Suppressor macrophage treated with lipopolysaccharide for 1 hour (primary cell): ENCODE results near the gene SBF2.
"Not testable (repeated sequence)": the region's sequence is repeated elsewhere in the genome, so short reads cannot be mapped to it uniquely, and the experiment has no call there.

ENCODE experiments used
- DNase-seq, 3 donors: peaks; one replicate each; pipeline ENCODE4 v3.0.0-alpha.2; 2020 to 2022

Gene SBF2

DNA sequence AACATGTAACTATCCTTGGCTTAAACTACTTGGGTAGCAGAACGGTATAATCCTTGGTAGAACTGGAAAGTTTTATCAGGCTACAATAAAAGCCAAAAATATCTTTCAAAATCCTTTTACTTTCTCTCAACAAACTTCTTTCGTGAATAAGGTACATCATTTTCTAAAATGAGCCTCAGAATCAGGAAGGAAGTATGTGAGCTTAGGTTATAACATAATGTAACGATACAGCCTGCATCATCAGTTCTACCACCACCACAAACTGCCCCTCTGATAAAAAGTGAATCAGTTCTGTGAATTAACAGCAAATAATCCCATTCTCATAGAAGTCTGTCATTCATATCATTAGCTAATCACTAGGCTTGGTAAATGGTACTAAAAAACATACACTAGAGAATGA is 244.3 kb downstream of the SBF2 start:
- DNase-seq, result peak in 2 of 3 donors; percentile 20 to 30

DNA sequence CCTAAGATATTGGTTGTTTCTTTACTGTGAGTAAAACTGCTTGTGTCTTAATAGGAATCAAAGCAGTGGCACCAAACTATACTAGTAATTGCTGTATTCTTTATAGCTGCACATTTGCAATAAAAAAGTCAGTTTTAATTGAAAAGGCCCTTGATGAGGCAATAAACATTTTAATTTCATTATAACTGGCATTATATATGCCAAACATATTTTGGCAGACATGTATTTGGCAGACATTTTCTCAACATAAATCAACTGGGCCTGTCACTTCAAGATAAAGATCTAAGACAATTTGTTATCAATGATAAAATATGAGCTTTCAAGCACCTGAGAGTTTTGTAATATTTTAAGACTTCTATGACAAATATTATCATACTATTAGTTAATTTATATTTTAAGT is 245.7 kb downstream of the SBF2 start:
- DNase-seq, result no peak

DNA sequence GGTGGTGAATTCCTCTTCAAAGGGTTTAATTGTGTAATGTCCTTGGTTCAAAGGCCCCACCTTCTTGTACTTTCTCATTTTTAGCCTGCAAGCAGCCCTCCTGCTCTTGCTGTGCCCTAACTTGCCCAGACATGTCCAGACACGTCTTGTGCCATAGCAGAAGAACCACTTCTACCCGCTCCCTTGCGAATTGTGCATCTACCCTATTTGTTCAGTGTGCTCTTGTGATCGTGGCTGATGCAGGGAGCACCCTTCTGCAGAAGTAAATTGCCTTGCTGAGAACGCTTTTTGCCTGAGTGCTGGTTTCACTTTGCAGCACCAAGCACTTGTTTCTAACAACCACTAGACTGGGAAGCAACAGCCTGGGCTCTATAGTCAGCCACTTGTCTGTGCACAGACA is 249.4 kb downstream of the SBF2 start:
- DNase-seq, result peak in 2 of 3 donors; percentile 17 to 34

DNA sequence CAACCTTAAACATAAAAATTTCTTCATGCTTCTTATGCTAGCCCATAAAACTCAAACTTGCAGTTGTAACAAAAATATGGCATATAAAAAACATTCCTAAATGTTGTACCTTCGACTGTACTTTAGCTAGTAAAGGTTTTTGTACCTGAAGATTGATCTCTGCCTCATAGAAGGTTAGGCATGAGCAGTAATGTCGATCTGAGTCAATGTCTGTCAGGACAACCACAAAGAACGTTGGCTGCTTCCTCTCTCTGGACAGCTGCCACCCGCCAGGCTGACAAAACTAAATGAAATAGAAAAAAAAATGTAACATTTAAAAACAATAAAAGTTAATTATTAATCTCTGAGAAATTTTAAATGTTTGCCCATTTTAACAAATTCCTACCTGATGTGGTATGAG is 251.3 kb downstream of the SBF2 start:
- DNase-seq, result peak; percentile 56 to 74 (median 66)

DNA sequence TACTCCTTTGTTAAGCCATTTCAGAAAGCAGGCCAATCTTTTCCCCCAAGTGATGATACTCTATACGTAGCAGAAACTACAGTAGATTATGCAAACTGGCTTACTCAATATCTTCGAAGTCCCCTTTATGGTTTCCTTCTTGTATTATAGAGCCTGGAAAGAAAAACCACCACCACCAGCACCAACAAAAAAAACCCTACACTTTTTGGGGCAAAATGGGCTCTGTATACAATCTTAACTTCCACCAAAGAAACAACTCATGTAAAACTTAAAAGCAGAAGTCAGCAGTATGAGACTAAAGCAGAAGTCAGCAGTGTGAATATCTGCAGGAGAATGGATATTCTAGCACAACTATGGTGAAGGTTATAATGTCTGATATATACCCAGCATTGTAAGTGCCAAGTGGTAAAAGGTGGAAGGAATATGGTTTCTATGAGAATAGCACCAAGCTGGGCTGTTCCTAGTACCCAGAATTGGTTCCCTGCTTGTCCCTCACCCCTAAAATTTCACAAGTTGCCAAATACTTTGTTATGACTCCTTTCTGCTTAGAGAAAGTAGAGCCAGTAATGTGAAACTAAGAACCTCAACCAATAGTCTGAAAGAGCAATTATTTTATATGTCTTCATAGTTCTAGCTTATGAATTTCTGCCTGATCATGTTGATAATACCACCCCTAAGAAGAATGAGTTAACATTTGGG is 252.1 kb downstream of the SBF2 start:
- DNase-seq, result peak; percentile 78 to 95 (median 91)

DNA sequence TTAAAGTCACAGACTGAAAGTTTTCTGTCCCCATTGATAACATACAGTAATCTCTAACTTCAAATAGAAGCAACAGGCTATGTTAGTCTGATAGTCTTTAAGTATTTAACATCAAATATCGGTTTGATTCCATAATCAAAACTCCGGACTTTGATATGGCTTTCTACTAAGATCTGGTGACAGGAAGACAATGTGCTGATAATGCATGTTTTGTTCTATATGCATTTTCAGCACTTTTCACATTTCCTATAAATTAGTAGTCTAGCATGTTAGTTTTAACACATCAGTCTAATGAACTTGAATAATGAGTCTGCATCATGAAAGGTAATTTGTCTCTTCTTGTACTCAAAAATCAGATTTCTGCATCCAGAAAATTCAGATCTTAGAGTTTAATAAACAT is 252.7 kb downstream of the SBF2 start:
- no peak for DNase-seq

DNA sequence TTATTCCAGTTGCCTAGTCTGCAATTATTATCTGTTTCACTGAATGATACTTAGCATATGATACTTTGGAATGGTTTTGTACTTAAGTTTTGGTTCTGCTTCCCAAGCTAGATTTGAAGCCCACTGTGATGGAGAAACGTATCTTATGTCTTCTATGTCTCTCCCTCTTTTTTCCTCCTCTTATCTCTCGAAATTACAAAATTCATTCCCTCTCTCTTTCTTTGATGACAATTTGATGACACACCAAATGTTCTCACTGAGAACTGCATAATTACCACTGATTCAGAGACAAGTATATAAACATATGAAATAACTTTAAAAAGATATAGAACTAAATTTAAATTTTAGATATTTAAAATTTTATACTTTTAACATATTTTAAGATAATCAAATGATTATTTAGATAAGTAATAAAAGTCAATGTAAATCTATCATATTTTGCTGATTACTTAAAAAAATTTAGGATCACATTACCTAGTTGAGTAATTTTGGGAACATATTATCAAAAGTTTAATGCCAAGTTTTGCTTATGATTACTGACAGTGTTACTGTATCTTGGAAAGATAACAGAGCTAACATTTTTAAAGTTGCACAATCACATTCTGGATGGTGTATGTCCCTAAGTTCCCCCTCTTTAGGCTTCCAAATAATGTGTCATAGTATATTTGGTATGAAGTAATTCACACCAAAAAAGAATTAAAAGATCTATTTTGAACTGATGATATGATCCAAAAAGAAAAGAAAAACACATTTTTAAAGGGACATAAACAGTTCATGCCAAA is 255.3 kb downstream of the SBF2 start:
- DNase-seq, result peak; percentile 67 to 92 (median 83)

DNA sequence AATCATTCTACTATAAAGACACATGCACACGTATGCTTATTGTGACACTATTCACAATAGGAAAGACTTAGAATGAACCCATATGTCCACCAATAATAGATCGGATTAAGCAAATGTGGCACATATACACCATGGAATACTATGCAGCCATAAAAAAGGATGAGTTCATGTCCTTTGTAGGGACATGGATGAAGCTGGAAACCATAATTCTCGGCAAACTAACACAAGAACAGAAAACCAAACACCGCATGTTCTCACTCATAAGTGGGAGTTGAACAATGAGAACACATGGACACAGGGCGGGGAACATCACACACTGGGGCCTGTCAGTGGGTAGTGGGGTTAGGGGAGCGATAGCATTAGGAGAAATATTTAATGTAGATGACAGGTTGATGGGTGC is 258.1 kb downstream of the SBF2 start:
- DNase-seq, result not testable (repeated sequence)

DNA sequence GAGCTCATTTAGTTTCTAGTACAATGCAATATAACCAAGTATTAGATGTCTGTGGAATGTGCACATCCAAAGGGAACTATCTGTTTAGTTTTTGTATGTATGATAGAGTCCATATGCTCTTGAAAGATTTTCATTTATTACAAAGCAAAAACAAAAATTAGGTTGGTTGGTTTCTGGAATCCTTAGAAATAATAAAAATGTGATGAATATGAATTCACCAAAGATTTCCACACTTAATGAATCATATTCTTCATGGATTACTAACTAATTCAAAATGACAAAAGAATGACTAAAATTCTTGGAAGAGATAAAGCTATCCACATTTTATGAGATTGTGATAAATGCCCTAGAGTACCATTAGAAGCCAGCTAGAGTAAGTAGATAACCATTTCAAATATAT is 261.1 kb downstream of the SBF2 start:
- DNase-seq, result peak in 1 of 3 donors; percentile 18

DNA sequence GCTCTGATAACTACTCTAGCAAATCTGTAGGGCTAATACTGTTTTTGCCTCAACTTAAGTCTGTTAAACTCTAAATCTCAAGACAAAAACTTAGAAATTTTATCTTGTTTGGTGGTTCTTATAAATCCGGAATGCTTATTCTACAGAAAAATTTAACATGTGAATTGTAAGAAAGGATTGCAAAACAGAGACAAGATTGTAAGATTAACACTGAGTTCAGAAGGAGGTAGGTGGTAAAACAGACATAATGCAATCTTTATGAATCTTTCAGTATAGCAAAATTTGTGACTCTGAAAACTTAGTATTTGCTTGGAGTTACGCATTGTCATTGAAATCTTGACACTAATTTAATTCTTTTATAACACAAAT is 263.9 kb downstream of the SBF2 start:
- DNase-seq, result no peak

DNA sequence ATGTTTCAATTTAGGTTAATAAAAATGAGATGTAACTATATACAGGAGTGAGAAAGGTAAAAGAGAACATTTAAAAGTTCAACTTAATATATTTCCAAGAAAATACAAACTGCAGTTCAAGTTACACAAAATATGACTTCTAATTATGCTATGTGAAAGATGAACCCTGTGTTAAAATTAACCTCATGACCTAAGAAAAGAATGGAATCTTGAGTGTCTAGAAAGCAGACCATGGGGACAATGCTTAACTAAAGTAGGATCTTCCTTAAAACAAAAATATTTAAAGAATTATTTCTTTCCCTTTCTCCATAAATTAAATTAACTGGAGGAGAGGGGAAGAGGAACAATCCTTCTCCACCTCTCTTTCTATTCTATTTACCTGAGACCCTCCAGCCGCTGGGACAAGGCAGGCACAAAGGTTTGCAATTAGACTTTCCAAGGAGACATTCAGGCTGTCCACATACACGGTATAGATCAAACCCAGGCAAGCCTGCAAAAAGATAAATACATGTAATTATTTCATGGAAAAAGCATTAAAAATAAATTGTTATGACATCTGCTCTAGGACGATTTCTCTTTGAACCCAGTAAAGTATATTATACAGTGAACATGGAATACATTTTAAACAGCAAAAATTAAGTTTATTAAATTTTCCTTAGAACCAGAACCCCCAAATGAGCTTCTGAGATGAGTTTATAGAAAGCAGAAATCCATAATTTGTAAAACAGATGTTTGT is 264.5 kb downstream of the SBF2 start:
- no peak for DNase-seq

DNA sequence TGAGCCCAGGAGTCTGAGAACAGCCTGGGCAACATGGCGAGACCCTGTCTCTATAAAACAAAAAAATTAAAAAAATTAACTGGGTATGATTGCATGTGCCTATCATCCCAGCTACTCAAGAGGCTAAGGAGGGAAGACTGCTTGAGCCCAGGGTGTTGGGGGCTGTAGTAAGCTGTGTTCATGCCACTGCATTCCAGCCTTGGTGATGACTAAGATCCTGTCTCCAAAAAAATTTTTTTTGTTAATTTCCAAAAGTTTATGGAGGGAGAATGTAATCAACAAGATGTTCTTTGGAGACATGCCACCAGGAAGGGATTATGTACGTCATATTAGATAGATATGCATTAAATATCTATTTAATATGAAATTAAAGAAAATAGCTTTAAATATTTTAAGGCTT is 267.5 kb downstream of the SBF2 start:
- DNase-seq, result no peak

DNA sequence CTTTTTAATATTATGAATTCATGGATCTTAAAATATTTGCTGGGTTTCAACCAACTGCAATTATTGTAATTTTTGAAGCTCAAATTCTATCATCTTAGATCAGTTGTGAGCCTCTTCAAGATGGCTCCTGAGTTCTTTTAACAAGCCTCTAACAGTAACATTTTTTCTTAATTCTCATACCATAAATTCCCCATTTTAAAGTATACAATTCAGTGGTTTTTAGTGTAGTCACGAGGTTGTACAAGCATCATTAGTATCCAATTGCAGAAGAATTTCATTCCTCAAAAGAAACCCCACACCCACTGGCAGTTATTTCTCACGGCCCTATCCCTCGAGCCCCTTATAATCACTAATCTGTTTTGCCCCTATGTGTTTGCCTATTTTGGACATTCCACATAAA is 270.8 kb downstream of the SBF2 start:
- no peak for DNase-seq

DNA sequence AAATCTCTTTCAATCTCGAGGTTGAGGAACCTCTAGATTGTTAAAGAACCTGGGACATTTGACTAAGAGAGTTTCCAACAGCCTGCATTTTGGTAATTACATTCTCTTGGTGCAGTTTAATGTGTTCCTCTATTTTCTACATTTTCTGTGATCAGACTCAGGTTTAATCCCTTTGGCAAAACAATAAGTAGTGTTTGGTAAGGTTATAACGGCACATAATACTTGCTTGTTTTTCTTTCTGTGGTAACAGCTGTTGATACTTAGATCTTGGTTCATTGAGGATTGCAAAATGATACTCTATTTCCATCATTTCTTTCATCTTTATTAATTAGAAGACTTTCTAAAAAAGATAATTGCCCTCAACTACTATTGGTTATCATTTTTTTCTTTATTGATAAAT is 271.3 kb downstream of the SBF2 start:
- DNase-seq, result no peak

DNA sequence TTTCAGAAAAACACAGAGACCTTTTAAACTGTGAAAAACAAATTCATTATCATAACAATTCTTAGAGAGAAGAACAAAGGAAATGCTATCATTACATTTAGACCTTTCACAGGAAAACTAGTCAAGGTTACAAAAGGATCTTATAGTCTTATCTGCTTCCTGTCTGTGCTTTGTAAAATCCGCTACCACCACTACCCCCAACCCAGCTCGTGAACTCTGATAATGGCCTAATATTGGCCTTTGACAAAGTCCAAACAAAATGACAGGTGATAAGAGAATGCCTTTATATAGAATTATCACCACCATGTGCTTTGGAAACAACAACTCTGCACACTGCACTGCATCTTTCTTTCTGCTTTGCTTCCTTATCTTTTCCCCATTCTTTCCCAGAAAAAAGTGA is 272.5 kb downstream of the SBF2 start:
- no peak for DNase-seq

DNA sequence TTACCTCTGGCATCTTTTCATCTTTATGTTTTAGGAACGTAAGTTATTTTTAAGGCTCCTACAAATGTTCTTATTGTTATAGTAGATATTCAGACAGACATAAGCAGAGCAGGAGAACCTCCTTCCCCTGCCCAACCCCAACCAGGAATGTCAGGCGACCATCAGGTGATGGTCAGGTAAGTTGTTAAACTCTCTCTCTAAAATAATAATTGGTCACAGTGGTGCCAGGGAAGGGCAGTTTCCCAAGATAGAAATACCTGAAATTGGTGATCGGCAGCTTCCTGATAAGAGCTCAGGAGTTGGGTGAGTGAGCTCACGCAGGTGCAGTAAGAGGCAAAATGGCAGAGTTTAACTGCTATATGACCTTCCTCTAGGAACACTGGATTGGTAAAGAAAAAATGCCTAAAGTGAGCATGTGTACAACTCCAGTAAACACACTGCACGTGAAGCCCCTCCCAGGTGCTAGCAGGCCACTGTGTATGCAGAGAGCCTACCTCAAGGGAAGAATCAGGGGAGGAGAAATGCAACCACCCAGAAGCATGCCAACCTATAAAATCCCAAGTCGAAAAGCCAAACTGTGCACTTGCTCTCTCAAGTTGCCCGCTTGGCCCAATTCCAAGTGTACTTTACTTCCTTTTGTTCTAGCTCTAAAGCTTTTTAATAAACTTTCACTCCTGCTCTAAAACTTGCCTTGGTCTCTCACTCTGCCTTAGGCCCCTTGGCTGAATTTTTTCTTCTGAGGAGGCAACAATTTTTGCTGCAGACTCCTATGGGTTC is 273.9 kb downstream of the SBF2 start:
- peak; percentile 34 to 49 (median 39) for DNase-seq

DNA sequence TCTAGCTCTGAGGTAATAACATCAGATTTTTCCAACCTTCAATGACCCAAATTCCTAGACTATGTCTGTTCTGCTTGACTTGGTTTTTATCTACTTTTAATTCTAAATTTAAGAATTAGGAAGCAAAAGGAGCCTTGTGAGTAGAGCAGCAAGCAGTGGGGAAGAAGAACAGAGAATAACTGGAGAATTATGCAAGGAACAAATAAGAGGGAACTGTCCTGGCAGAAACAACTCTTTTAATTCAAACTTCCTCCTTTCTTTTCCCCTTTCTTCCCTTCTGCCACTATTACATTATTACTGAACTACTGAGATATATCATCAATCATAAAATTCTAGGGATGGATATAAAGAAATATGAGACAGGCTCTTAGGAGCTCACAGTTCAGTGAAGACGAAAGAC is 276.1 kb downstream of the SBF2 start:
- peak; percentile 15 to 55 (median 41) for DNase-seq

DNA sequence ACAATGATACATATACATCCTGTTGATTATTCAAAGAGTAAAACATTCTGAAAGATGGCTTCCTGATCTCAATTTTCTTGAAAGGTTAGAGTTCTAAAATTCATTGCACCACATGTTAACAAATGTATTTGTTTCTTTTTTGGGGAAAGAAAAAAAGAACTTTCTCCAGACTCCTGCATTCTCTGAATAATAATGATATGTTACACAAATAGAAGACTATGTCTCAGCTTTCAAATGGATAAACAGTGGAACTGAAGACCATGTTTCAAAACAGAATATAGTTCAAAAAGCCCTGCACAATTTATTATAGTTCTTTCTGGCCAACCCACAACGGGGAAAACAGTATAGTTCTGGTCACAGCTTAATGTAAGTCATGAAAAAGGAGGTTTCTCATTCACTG is 277.0 kb downstream of the SBF2 start:
- no peak for DNase-seq

DNA sequence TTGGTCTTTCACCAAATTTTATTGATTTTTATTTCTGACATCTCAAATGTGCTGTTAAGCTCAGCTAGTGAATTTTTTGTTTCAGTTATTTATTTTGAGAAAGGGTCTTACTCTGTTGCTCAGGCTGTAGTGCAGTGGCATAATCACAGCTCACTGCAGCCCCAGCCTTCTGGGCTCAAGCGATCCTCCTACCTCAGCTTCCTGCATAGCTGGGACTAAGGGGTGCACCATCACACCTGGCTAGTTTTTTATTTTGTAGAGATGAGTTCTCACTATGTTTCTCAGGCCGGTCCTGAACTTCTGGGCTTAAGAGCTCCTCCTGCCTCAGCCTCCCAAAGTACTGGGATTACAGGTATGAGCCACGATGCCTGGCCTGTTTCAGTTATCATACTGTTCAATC is 282.0 kb downstream of the SBF2 start:
- no peak for DNase-seq

DNA sequence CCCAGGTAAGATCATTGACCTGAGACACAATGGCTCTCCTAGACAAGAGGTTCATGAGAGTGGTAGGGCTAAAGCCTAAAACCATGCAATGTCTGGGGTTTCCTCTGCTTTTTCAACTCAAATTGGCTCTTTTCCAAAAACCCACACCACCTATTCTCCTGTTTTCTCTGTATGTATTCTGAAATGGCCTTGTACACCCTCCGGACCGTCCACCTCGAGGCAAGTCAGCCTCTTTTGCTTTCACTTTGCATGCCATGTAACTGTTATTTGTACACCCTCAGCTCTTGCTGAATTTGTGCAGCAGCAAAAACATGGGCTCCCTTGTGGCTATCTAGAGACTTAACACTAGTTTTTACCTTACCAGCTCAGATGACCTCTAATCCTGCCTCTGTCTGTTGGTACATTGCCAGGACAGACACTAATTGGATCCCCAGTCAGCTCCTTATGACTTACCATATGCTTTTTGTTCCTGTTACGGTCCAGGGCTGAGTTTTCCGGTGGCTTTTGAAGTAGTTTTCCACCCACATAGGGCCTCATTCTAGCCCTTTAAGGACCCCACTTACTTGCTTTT is 288.0 kb downstream of the SBF2 start:
- no peak for DNase-seq

DNA sequence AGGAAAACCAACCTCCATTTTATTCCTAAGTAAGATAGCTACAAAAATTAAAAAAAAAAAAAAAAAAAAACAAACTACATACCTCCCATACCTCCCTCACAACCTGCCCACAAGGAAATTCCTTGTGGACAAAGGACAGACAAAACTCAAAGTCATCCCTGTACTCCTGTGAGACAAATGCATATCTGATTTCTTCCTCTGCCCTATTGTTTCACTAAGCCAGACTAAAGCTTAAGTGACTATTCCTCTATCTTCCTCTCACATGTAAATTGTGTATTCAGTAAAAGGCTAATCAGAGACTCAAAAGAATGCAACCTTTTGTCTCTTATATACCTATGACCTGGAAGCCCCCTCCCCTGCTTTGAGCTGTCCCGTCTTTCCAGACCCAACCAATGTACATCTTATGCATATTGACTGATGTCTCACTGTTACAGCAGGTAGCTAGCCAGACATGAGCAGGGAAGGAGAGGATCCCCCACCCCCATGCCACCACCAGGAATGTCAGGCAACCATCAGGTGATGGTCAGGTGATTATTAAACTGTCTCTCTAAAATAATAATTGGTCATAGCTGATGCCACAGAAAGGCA is 289.4 kb downstream of the SBF2 start:
- no peak for DNase-seq

DNA sequence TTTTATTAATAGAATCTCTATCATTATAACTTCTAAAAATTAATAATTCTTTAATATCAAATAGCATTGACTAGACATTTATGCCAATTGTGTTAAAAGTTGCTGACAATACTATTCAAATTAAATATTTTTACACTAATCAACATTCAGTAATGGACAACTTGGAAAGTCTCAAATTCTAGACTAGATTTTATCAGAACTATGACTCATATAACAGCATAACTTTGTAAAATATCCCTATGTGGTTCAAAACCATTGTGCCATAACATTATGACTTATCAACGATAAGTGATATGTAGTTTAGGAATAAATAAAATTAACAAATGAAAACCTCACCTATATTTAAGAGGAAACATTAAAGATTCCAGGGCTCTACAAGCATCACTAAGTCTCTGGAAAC is 291.8 kb downstream of the SBF2 start:
- no peak for DNase-seq
